H1 (cell line): ENCODE results near the gene PLCH2. TPM values are rescaled to one million over a fixed set of nuclear protein-coding genes. Genes with fewer than 3 reads are reported as not detected.

Experiments used
- BCL11A ChIP-seq, 2 experiments: IDR thresholded peaks; one replicate each; pipeline ENCODE4 v1.6.1; 2011; ENCODE audit warnings: low read depth in 2 of 2, low read length in 2 of 2, mild to moderate bottlenecking in 2 of 2
- BRCA1 ChIP-seq: IDR thresholded peaks from 2 replicates; pipeline ENCODE4 v1.6.1; 2012; ENCODE audit warnings: low read depth, low read length, improper control_type of control experiment
- CHD7 ChIP-seq: fragments of 300-600 bp; sonication (generic); IDR thresholded peaks from 2 replicates; pipeline ENCODE4 v1.7.1; 2012; ENCODE audit warnings: low read length, moderate library complexity, mild to moderate bottlenecking, inconsistent platforms; ENCODE audit not compliant: insufficient replicate concordance
- FOSL1 ChIP-seq: IDR thresholded peaks from 2 replicates; pipeline ENCODE4 v1.6.1; 2011; ENCODE audit warnings: mild to moderate bottlenecking, low read depth, low read length, moderate library complexity; ENCODE audit not compliant: insufficient read depth
- GTF2F1 ChIP-seq: IDR thresholded peaks from 2 replicates; pipeline ENCODE4 v1.6.1; 2012; ENCODE audit warnings: low read depth, low read length, improper control_type of control experiment, borderline replicate concordance
- JUN ChIP-seq: IDR thresholded peaks from 2 replicates; pipeline ENCODE4 v1.6.1; 2011; ENCODE audit warnings: low read depth, mild to moderate bottlenecking, improper control_type of control experiment, low read length
- KDM4A ChIP-seq: IDR thresholded peaks from one replicate; pipeline ENCODE4 v1.7.1; 2012; ENCODE audit warnings: low read depth, mild to moderate bottlenecking, moderate library complexity, low read length, inconsistent platforms; ENCODE audit not compliant: severe bottlenecking
- NANOG ChIP-seq: IDR thresholded peaks from 2 replicates; pipeline ENCODE4 v1.6.1; 2011; ENCODE audit warnings: low read length, low read depth, mild to moderate bottlenecking, inconsistent platforms; ENCODE audit not compliant: insufficient read depth, poor library complexity, severe bottlenecking
- RBBP5 ChIP-seq: IDR thresholded peaks from 2 replicates; pipeline ENCODE4 v1.7.1; 2012; ENCODE audit warnings: low read depth, mild to moderate bottlenecking, inconsistent platforms, low read length, moderate library complexity, borderline replicate concordance
- SIRT6 ChIP-seq: IDR thresholded peaks from one replicate; pipeline ENCODE4 v1.7.1; 2012; ENCODE audit warnings: low read length, inconsistent platforms
- SRF ChIP-seq: IDR thresholded peaks from 2 replicates; pipeline ENCODE4 v1.6.1; 2011; ENCODE audit warnings: mild to moderate bottlenecking, low read depth, low read length, moderate library complexity
- TAF7 ChIP-seq: optimal IDR thresholded peaks from 2 replicates; pipeline ENCODE3; 2011; ENCODE audit warnings: low read depth, mild to moderate bottlenecking, inconsistent platforms, low read length, moderate library complexity, borderline replicate concordance
- polyA plus RNA-seq, 7 experiments: library from polyadenylated mRNA; depleted of rRNA in 3 of 7; stranded (reverse) in 5 of 7; unstranded in 2 of 7; fragments of >200 nt in 5 of 7; fragments of 200-250 nt in 2 of 7; gene quantifications; 1 replicate in 5 of 7; 2 replicates in 1 of 7; 4 replicates in 1 of 7; pipeline versions ENCODE4 v1.2.1 to v1.2.3, GENCODE V29; 2011 to 2013; ENCODE audit warnings: missing spikeins in 2 of 7, mixed read lengths in 2 of 7
- total RNA-seq: library from RNA; stranded (reverse); fragmentation: NEBNext Ultra II Directional; extraction: Animal tissue kit (Norgen Biotek cat#: 25700); gene quantifications from 2 replicates; pipeline ENCODE4 v1.2.1, GENCODE V29; 2021

PLCH2 gene
- total and polyA plus RNA-seq, 2 of the 8 experiments (the other 6 are each of a cell fraction or from before 2014, with no cell fraction given) = 0.14 to 0.19 TPM

GRCh38 chr1:2497891-2498290 is 21.8 kb downstream of the PLCH2 start (continued):
- TF ChIP-seq CHD7 (no peak), RBBP5 (no peak), GTF2F1 (no peak), BCL11A (IDR thresholded peaks at IDR 0.05; ENCODE audit: low read depth in 2 of 2, low read length in 2 of 2) (no peak), TAF7 (no peak), NANOG (no peak), SIRT6 (no peak), JUN (no peak), KDM4A (no peak), FOSL1 (no peak), SRF (no peak), BRCA1 (no peak)
